Measurements from ENCODE around the gene FLNA.

Gene FLNA

GRCh38 chrX:154367474-154368308 lies 6.7 kb downstream of the FLNA start:
- no peak for TF ChIP-seq CTCF (IDR thresholded peaks at IDR 0.05; ENCODE audit: low read depth, low read length, missing control alignments)
- no peak overlapping the region for H3K4me3 ChIP-seq (ENCODE audit: low read depth, low read length)

GRCh38 chrX:154366666-154367055 lies 7.8 kb downstream of the FLNA start:
- no peak for DNase-seq (ENCODE audit: low read depth)
- no peak overlapping the region for H3K4me3 ChIP-seq (ENCODE audit: low read depth, low read length)
- no peak for TF ChIP-seq CTCF (IDR thresholded peaks at IDR 0.05; ENCODE audit: low read depth, low read length, missing control alignments)

More at GRCh38 chrX:154367474-154368308, 6.7 kb downstream of the FLNA start:
- no peak for DNase-seq (ENCODE audit: low read depth)

- no peak for DNase-seq (ENCODE audit: low read depth)
- no peak for TF ChIP-seq CTCF (IDR thresholded peaks at IDR 0.05; ENCODE audit: low read depth, low read length, missing control alignments)
- H3K4me3 ChIP-seq (ENCODE audit: low read depth, low read length) = no peak overlapping the region
Measured at GRCh38 chrX:154365997-154366665, 8.3 kb downstream of the FLNA start.

GRCh38 chrX:154365052-154365600 lies 9.3 kb downstream of the FLNA start:
- TF ChIP-seq CTCF (IDR thresholded peaks at IDR 0.05; ENCODE audit: low read depth, low read length, missing control alignments) = no peak
- H3K4me3 ChIP-seq (ENCODE audit: low read depth, low read length) = no peak overlapping the region
- no peak for DNase-seq (ENCODE audit: low read depth)

GRCh38 chrX:154363706-154364439 lies 10.6 kb downstream of the FLNA start:
- H3K4me3 ChIP-seq (ENCODE audit: low read depth, low read length) = no peak overlapping the region
- DNase-seq (ENCODE audit: low read depth) = no peak
- TF ChIP-seq CTCF (IDR thresholded peaks at IDR 0.05; ENCODE audit: low read depth, low read length, missing control alignments) = no peak

GRCh38 chrX:154362085-154362742 lies 12.2 kb downstream of the FLNA start:
- TF ChIP-seq CTCF (IDR thresholded peaks at IDR 0.05; ENCODE audit: low read depth, low read length, missing control alignments) = no peak
- DNase-seq (ENCODE audit: low read depth) = no peak
- H3K4me3 ChIP-seq (ENCODE audit: low read depth, low read length) = no peak overlapping the region

All from GM12864 (cell line).